ENCODE results near the gene PNMA6E. TPM values are rescaled to one million over a fixed set of nuclear protein-coding genes. Genes with fewer than 3 reads are reported as not detected.

The PNMA6E gene
- total and polyA plus RNA-seq, 2 donors (not counting 3 experiments of a cell fraction or from before 2014, with no cell fraction given) = not detected

GRCh38 chrX:153370293-153371055 lies 30.7 kb downstream of the PNMA6E start:
- Histone ChIP-seq H3K4me2 (ENCODE audit: insufficient read depth, low read length) (no peak overlapping the region), H3K4me1 (ENCODE audit: control insufficient read depth, extremely low read depth, insufficient read depth, low read length) (no peaks in the 10 kb centered on the region), H3K79me2 (ENCODE audit: control insufficient read depth, insufficient read depth, low read length) (no peaks in the 10 kb centered on the region), H3K9me1 (replicated peaks; ENCODE audit: control insufficient read depth, extremely low read depth, insufficient read depth, low read length) (no peaks in the 10 kb centered on the region), H4K20me1 (replicated peaks; ENCODE audit: control insufficient read depth, extremely low read depth, insufficient read depth, low read length) (no peaks in the 10 kb centered on the region), H3K9ac (replicated peaks; ENCODE audit: extremely low read depth, insufficient read depth, low read length) (no peak overlapping the region), H3K9me3 (replicated peaks; ENCODE audit: control insufficient read depth, insufficient read depth, low read length) (no peaks in the 10 kb centered on the region), H3K27ac (ENCODE audit: insufficient read depth, low read depth, low read length) (no peak overlapping the region), H3K36me3 (ENCODE audit: control insufficient read depth in 2 of 2, extremely low read depth in 1 of 2, insufficient read depth in 2 of 2, low read length in 2 of 2) (no peaks in the 10 kb centered on the region), H3K27me3 (ENCODE audit: control insufficient read depth in 2 of 2, insufficient read depth in 2 of 2, low read length in 2 of 2) (peaks cover 2 to 3% of the 10 kb centered on the region in 2 experiments), H3K4me3 (replicated peaks in 1 of 3; ENCODE audit: insufficient read depth in 1 of 3, low read depth in 1 of 3, low read length in 3 of 3) (no peak overlapping the region), H2AFZ (ENCODE audit: low read depth, low read length) (no peak overlapping the region)
- intact Hi-C loops (cut with micrococcal nuclease) (no loop called here), dilution Hi-C loops (cut with MboI; ENCODE audit: extremely low pct_ligation_motif_present, low sequenced_read_pairs) (no loop called here)
- DNase-seq (ENCODE audit: low read depth, low spot score) (peak; percentile 1), FAIRE-seq (peak; percentile 79)
- CTCF ChIA-PET = no interaction called here
- POLR2A ChIA-PET = no interaction called here
- no peak for TF ChIP-seq MAX (IDR thresholded peaks at IDR 0.05; ENCODE audit: insufficient read depth, insufficient read length)
- no peak for TF ChIP-seq GATA2 (IDR thresholded peaks at IDR 0.05; ENCODE audit: insufficient read depth, insufficient read length, low read depth, low read length)
- no peak for TF ChIP-seq POLR2AphosphoS5 (IDR thresholded peaks at IDR 0.05; ENCODE audit: insufficient read depth, low read depth, low read length)
- TF ChIP-seq EZH2 (IDR thresholded peaks at IDR 0.05; ENCODE audit: borderline replicate concordance, low read depth, low read length, severe bottlenecking) = no peak
- no peak for TF ChIP-seq JUN (IDR thresholded peaks at IDR 0.05; ENCODE audit: borderline replicate concordance, insufficient read depth, insufficient read length, low read depth)
- no peak for TF ChIP-seq POLR2A (IDR thresholded peaks at IDR 0.05; ENCODE audit: low read depth, low read length)
- no peak for TF ChIP-seq CTCF (IDR thresholded peaks at IDR 0.05; ENCODE audit: extremely low read depth in 1 of 2, insufficient read depth in 1 of 2, low read depth in 1 of 2, low read length in 2 of 2)
- no peak for TF ChIP-seq FOS (IDR thresholded peaks at IDR 0.05; ENCODE audit: borderline replicate concordance, insufficient read depth, low read length)
- no peak for TF ChIP-seq MYC (IDR thresholded peaks at IDR 0.05; ENCODE audit: low read depth, low read length)
- no TSS peak for BruUV-seq (replicated peaks)
